ENCODE results near the gene IQSEC3. TPM values are rescaled to one million over a fixed set of nuclear protein-coding genes. Genes with fewer than 3 reads are reported as not detected.
"Not testable (repeated sequence)": the region's sequence is repeated elsewhere in the genome, so short reads cannot be mapped to it uniquely, and the experiment has no call there.

The IQSEC3 gene
- total RNA-seq, 1 donor from 2014 or later = 1.1 TPM

- peaks cover 14% of the 10 kb centered on the region for H3K4me1 Mint-ChIP-seq
- H3K4me3 Mint-ChIP-seq = no peak overlapping the region
- no peaks in the 10 kb centered on the region for H3K27me3 Mint-ChIP-seq (ENCODE audit: low read depth)
- TF ChIP-seq CTCF (conservative IDR thresholded peaks at IDR 0.05) = no peak
- H3K36me3 Mint-ChIP-seq (ENCODE audit: low read depth) = peaks cover 6% of the 10 kb centered on the region
- no peak overlapping the region for H3K27ac Mint-ChIP-seq (ENCODE audit: unreplicated experiment)
- DNase-seq (ENCODE audit: low read depth, low spot score) = no peak
- no peaks in the 10 kb centered on the region for H3K9me3 Mint-ChIP-seq
Measured at GRCh38 chr12:22530-23201, 43.9 kb upstream of the IQSEC3 start.

- H3K27me3 Mint-ChIP-seq (ENCODE audit: low read depth); DNase-seq (ENCODE audit: low read depth, low spot score); H3K4me3 Mint-ChIP-seq; H3K36me3 Mint-ChIP-seq (ENCODE audit: low read depth); H3K27ac Mint-ChIP-seq (ENCODE audit: unreplicated experiment); H3K9me3 Mint-ChIP-seq; H3K4me1 Mint-ChIP-seq: not testable (repeated sequence)
Measured at GRCh38 chr12:27904-28303, 38.7 kb upstream of the IQSEC3 start.

GRCh38 chr12:38775-39174 lies 27.8 kb upstream of the IQSEC3 start:
- not testable (repeated sequence) for DNase-seq (ENCODE audit: low read depth, low spot score); H3K27ac Mint-ChIP-seq (ENCODE audit: unreplicated experiment); H3K4me1 Mint-ChIP-seq; H3K4me3 Mint-ChIP-seq; H3K36me3 Mint-ChIP-seq (ENCODE audit: low read depth); H3K9me3 Mint-ChIP-seq
- H3K27me3 Mint-ChIP-seq (ENCODE audit: low read depth) = peaks cover 16% of the 10 kb centered on the region

- H3K9me3 Mint-ChIP-seq; H3K36me3 Mint-ChIP-seq (ENCODE audit: low read depth); H3K4me1 Mint-ChIP-seq; H3K27ac Mint-ChIP-seq (ENCODE audit: unreplicated experiment); DNase-seq (ENCODE audit: low read depth, low spot score); H3K4me3 Mint-ChIP-seq: not testable (repeated sequence)
- H3K27me3 Mint-ChIP-seq (ENCODE audit: low read depth) = peaks cover 23% of the 10 kb centered on the region
Measured at GRCh38 chr12:39555-40265, 26.9 kb upstream of the IQSEC3 start.

GRCh38 chr12:44352-44751 lies 22.2 kb upstream of the IQSEC3 start:
- not testable (repeated sequence) for H3K36me3 Mint-ChIP-seq (ENCODE audit: low read depth); DNase-seq (ENCODE audit: low read depth, low spot score); H3K4me3 Mint-ChIP-seq; H3K9me3 Mint-ChIP-seq; H3K4me1 Mint-ChIP-seq; H3K27ac Mint-ChIP-seq (ENCODE audit: unreplicated experiment)
- peaks cover 53% of the 10 kb centered on the region for H3K27me3 Mint-ChIP-seq (ENCODE audit: low read depth)

- H3K4me1 Mint-ChIP-seq; H3K27ac Mint-ChIP-seq (ENCODE audit: unreplicated experiment); H3K9me3 Mint-ChIP-seq; H3K4me3 Mint-ChIP-seq; H3K36me3 Mint-ChIP-seq (ENCODE audit: low read depth): not testable (repeated sequence)
- DNase-seq (ENCODE audit: low read depth, low spot score) = peak; percentile 0
- peaks cover 49% of the 10 kb centered on the region for H3K27me3 Mint-ChIP-seq (ENCODE audit: low read depth)
Measured at GRCh38 chr12:45235-45990, 21.2 kb upstream of the IQSEC3 start.

- H3K4me1 Mint-ChIP-seq; H3K4me3 Mint-ChIP-seq; H3K9me3 Mint-ChIP-seq; H3K27ac Mint-ChIP-seq (ENCODE audit: unreplicated experiment); H3K36me3 Mint-ChIP-seq (ENCODE audit: low read depth): not testable (repeated sequence)
- peak; percentile 0 for DNase-seq (ENCODE audit: low read depth, low spot score)
- H3K27me3 Mint-ChIP-seq (ENCODE audit: low read depth) = peaks cover 50% of the 10 kb centered on the region
Measured at GRCh38 chr12:45991-46358, 20.6 kb upstream of the IQSEC3 start.

- H3K4me3 Mint-ChIP-seq; H3K36me3 Mint-ChIP-seq (ENCODE audit: low read depth): not testable (repeated sequence)
Measured at GRCh38 chr12:46542-46941, 20.0 kb upstream of the IQSEC3 start.

GRCh38 chr12:47699-48226 lies 18.8 kb upstream of the IQSEC3 start:
- not testable (repeated sequence) for H3K27ac Mint-ChIP-seq (ENCODE audit: unreplicated experiment); H3K9me3 Mint-ChIP-seq
- peaks cover 62% of the 10 kb centered on the region for H3K27me3 Mint-ChIP-seq (ENCODE audit: low read depth)

More at GRCh38 chr12:46542-46941, 20.0 kb upstream of the IQSEC3 start:
- not testable (repeated sequence) for H3K4me1 Mint-ChIP-seq; H3K9me3 Mint-ChIP-seq; H3K27ac Mint-ChIP-seq (ENCODE audit: unreplicated experiment)
- peak; percentile 0 for DNase-seq (ENCODE audit: low read depth, low spot score)
- H3K27me3 Mint-ChIP-seq (ENCODE audit: low read depth) = peaks cover 54% of the 10 kb centered on the region

GRCh38 chr12:49149-49548 lies 17.4 kb upstream of the IQSEC3 start:
- H3K27ac Mint-ChIP-seq (ENCODE audit: unreplicated experiment); H3K9me3 Mint-ChIP-seq; H3K4me1 Mint-ChIP-seq; H3K4me3 Mint-ChIP-seq; H3K36me3 Mint-ChIP-seq (ENCODE audit: low read depth): not testable (repeated sequence)
- H3K27me3 Mint-ChIP-seq (ENCODE audit: low read depth) = peaks cover 67% of the 10 kb centered on the region
- peak; percentile 0 for DNase-seq (ENCODE audit: low read depth, low spot score)

More at GRCh38 chr12:47699-48226, 18.8 kb upstream of the IQSEC3 start:
- peak; percentile 0 for DNase-seq (ENCODE audit: low read depth, low spot score)
- H3K4me3 Mint-ChIP-seq; H3K36me3 Mint-ChIP-seq (ENCODE audit: low read depth); H3K4me1 Mint-ChIP-seq: not testable (repeated sequence)

GRCh38 chr12:51087-51486 lies 15.5 kb upstream of the IQSEC3 start:
- H3K27ac Mint-ChIP-seq (ENCODE audit: unreplicated experiment); H3K36me3 Mint-ChIP-seq (ENCODE audit: low read depth); H3K4me3 Mint-ChIP-seq; H3K9me3 Mint-ChIP-seq; H3K4me1 Mint-ChIP-seq: not testable (repeated sequence)
- peak; percentile 0 for DNase-seq (ENCODE audit: low read depth, low spot score)
- peaks cover 73% of the 10 kb centered on the region for H3K27me3 Mint-ChIP-seq (ENCODE audit: low read depth)

- H3K27me3 Mint-ChIP-seq (ENCODE audit: low read depth) = peaks cover 74% of the 10 kb centered on the region
- H3K4me1 Mint-ChIP-seq; H3K27ac Mint-ChIP-seq (ENCODE audit: unreplicated experiment); H3K36me3 Mint-ChIP-seq (ENCODE audit: low read depth); H3K9me3 Mint-ChIP-seq; H3K4me3 Mint-ChIP-seq: not testable (repeated sequence)
- DNase-seq (ENCODE audit: low read depth, low spot score) = peak; percentile 1
Measured at GRCh38 chr12:51962-52361, 14.6 kb upstream of the IQSEC3 start.
